Thymus (tissue), 11 donors: ENCODE measurements around the gene EPB41L4A. TPM values are rescaled to one million over a fixed set of nuclear protein-coding genes. Genes with fewer than 3 reads are reported as not detected.

ENCODE experiments used
- DNase-seq, 9 donors: peaks; one replicate each; pipeline ENCODE4 v3.0.0-alpha.2; 2013; ENCODE audit warnings: low spot score in 9 of 9, low read depth in 6 of 9, missing footprints in 1 of 9
- H3K27ac ChIP-seq, 2 donors: one replicate each; pipeline ENCODE4 v1.5.1; 2013; ENCODE audit warnings: control low read depth in 1 of 2, low read depth in 1 of 2, low read length in 1 of 2, mild to moderate bottlenecking in 1 of 2, moderate library complexity in 1 of 2
- H3K27me3 ChIP-seq, 2 donors: one replicate each; pipeline ENCODE4 v1.5.1; 2013; ENCODE audit warnings: low read length in 1 of 2; ENCODE audit not compliant: control insufficient read depth in 2 of 2, insufficient read depth in 1 of 2
- H3K36me3 ChIP-seq, 2 donors: one replicate each; pipeline ENCODE4 v1.5.1; 2013; ENCODE audit warnings: low read length in 1 of 2, mild to moderate bottlenecking in 1 of 2, moderate library complexity in 1 of 2; ENCODE audit not compliant: control insufficient read depth in 2 of 2, insufficient read depth in 2 of 2
- H3K4me1 ChIP-seq, 2 donors: one replicate each; pipeline ENCODE4 v1.5.1; 2013; ENCODE audit warnings: low read length in 2 of 2; ENCODE audit not compliant: control insufficient read depth in 2 of 2, insufficient read depth in 2 of 2
- H3K4me3 ChIP-seq, 2 donors: one replicate each; pipeline ENCODE4 v1.5.1; 2013; ENCODE audit warnings: low read length in 2 of 2, control low read depth in 1 of 2, mild to moderate bottlenecking in 1 of 2
- H3K9me3 ChIP-seq, 2 donors: one replicate each; pipeline ENCODE4 v1.5.1; 2013; ENCODE audit warnings: low read length in 1 of 2, mild to moderate bottlenecking in 1 of 2; ENCODE audit not compliant: control insufficient read depth in 2 of 2, insufficient read depth in 1 of 2
- WGBS: extraction: QIAGEN DNeasy Blood & Tissue Kit; methylation state at CpG from one replicate; pipeline ENCODE4 v1.1.7; 2013; 5-methylcytosine and 5-hydroxymethylcytosine counted together
- polyA plus RNA-seq: library from polyadenylated mRNA; stranded (reverse); fragments of 200-250 nt; gene quantifications from one replicate; pipeline ENCODE4 v1.2.3, GENCODE V29; 2013
- total RNA-seq: library from RNA; stranded (reverse); fragments of 120-200 nt; gene quantifications from one replicate; pipeline ENCODE4 v1.2.4, GENCODE V29; 2013
- donor health status: healthy.

EPB41L4A gene
- total and polyA plus RNA-seq, 2 donors = 4.8 to 5.2 TPM

DNA sequence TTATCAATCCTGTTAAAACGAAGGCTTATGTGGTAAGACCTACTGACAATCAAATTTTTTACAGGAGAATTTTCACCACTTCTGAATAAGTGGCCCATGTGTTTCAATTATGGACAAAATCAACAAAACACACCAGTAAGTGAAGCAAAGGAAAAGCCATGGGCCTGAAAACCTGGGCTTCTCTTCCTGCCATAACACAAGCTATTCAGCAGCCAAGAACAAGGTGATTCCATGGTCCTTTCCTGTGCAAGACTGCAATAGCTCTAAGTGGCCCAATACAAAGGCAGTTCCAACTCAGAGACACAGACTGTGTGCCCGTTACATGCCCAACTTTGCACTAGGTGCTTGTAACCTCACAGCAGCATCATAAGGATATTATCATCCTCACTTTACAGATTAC, 168.5 kb downstream of the EPB41L4A start:
- WGBS = 80% methylated on average over 2 of the region's 2 CpGs
- no peaks in the 10 kb centered on the region for H3K27me3 ChIP-seq
- no peak overlapping the region for H3K27ac ChIP-seq
- H3K4me3 ChIP-seq = no peak overlapping the region
- no peaks in the 10 kb centered on the region for H3K36me3 ChIP-seq
- no peaks in the 10 kb centered on the region for H3K9me3 ChIP-seq
- DNase-seq = no peak
- H3K4me1 ChIP-seq = peaks cover 0 to 4% of the 10 kb centered on the region in 2 donors

DNA sequence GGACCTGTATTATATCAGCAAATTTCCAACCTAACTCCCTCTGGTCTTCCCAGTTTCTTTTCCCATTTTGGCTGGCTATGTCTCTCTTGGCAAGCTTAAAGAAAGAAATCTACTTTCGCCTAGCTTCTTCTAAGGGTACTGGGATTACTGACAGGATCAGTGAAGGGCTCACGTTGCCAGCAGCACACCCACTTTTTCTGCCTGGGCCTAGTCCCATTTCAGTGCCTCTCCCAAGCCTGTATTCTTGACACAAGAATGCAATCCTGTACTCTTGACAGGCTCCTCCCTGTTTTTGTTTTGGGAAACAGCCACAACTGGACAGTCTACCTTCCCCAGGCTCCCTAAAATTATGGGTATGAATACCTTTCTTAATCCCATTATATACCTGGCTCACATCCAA, 170.5 kb downstream of the EPB41L4A start:
- WGBS = 83% methylated on average over 2 of the region's 2 CpGs
- no peaks in the 10 kb centered on the region for H3K9me3 ChIP-seq
- H3K4me1 ChIP-seq = no peaks in the 10 kb centered on the region
- H3K36me3 ChIP-seq = no peaks in the 10 kb centered on the region
- no peak for DNase-seq
- no peak overlapping the region for H3K27ac ChIP-seq
- H3K27me3 ChIP-seq = no peaks in the 10 kb centered on the region
- H3K4me3 ChIP-seq = no peak overlapping the region

DNA sequence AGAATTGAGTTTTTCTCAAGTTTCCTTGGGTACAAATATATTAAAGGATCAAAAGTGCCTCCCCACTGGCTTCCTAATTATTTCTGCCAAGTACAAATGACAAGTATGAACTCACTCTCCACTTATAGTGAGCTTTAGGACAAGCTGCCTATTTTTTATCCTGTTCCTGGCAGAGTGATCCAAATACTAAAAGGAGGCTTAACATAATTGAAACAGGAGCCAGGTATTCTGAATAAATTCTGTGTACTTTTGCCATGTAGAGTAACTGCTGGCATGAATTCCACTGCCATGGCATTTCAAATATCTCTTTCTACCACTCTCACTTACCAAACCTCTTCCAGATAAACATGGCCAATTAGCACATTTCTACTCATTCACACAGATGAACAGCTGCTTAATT, 171.1 kb downstream of the EPB41L4A start:
- H3K4me1 ChIP-seq = no peaks in the 10 kb centered on the region
- no peak for DNase-seq
- no peak overlapping the region for H3K27ac ChIP-seq
- no peak overlapping the region for H3K4me3 ChIP-seq
- H3K27me3 ChIP-seq = no peaks in the 10 kb centered on the region
- no peaks in the 10 kb centered on the region for H3K9me3 ChIP-seq
- no peaks in the 10 kb centered on the region for H3K36me3 ChIP-seq

DNA sequence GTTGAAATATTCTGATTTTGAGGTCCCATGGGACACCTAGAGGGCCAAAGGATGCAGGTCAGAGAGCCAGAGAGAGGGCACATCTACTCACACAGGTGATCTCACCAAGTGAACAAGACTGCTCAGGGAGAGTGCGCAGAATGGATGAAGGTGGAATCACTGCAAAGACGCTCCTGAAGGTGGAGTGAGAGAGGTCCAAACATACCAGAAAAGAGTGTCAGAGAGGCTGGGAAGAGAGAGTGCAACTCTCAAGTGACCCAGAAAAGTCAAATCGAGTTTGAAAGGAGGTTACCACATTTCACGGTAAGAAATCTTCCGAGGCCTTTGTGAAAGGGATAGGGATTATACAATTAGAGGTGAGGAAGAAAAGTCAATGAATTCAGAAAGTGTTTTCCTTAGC, 173.4 kb downstream of the EPB41L4A start:
- Histone ChIP-seq H3K36me3 (no peaks in the 10 kb centered on the region), H3K27ac (no peak overlapping the region), H3K27me3 (no peaks in the 10 kb centered on the region), H3K9me3 (no peaks in the 10 kb centered on the region), H3K4me3 (no peak overlapping the region), H3K4me1 (no peaks in the 10 kb centered on the region)
- no peak for DNase-seq
- WGBS = 81% methylated on average over 5 of the region's 5 CpGs

DNA sequence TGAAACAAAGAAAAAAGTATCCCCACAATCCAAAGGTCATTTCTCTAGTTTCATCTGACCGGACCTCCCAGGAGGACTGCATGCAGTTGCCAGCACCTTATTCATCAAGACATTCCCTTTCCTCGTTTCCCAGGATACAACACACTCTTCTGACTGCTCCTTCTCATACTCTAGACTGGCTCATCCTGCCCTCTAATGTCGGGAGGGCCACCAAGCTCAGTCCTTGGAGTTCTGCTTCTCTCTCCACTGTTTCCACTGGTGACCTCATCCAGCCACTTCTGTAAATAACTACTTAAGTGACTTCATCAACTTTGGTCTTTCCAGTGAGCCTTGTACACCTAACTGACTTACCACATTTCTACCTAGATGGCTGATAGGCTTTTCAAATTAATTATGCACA, 179.1 kb downstream of the EPB41L4A start:
- no peaks in the 10 kb centered on the region for H3K27me3 ChIP-seq
- H3K4me1 ChIP-seq = no peaks in the 10 kb centered on the region
- H3K27ac ChIP-seq = no peak overlapping the region
- H3K4me3 ChIP-seq = no peak overlapping the region
- WGBS = 68% methylated on average over 3 of the region's 3 CpGs
- no peak for DNase-seq
- H3K9me3 ChIP-seq = no peaks in the 10 kb centered on the region
- no peaks in the 10 kb centered on the region for H3K36me3 ChIP-seq

DNA sequence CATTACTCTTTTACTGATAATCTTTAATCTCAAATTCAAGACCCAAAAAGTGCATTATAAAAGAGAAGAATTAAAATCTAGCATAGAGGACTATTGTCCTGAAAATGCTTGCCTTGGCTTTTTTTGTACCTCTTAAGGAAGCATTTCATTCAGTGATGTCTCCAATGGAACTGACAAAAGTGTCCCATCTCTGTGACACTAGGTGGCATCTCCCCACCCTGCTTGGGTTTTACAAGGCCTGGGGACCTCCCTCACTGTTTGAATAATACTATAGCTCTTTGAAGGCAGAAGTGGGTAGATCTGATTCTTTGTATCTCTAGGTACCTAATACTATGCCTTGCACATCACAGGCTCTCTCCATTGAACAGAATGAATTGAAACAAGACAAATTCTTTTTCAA, 180.6 kb downstream of the EPB41L4A start:
- Histone ChIP-seq H3K4me1 (no peaks in the 10 kb centered on the region), H3K27me3 (no peaks in the 10 kb centered on the region), H3K27ac (no peak overlapping the region), H3K9me3 (no peaks in the 10 kb centered on the region), H3K4me3 (no peak overlapping the region), H3K36me3 (no peaks in the 10 kb centered on the region)
- DNase-seq = no peak

DNA sequence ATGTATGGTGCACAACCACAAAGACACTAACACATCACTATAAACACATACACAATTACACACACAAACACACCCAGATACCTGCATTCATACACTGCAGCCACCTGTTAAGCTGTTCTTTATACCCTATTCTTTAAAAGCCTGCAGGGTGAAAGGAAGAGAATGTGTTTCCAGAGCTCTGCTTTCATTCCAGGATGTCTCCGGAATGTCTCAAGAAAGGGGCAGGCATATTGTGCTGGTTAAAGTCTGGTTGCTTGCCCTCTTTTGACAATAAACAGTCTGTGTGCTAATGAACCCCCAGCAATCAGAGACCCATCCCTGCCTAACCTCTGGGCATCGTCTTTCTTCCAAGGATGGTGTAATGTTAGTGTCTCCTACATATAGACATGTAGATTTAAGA, 181.6 kb downstream of the EPB41L4A start:
- Histone ChIP-seq H3K27me3 (no peaks in the 10 kb centered on the region), H3K4me1 (no peaks in the 10 kb centered on the region), H3K36me3 (no peaks in the 10 kb centered on the region), H3K9me3 (no peaks in the 10 kb centered on the region), H3K27ac (no peak overlapping the region), H3K4me3 (no peak overlapping the region)
- no peak for DNase-seq
- 87% methylated on average over 2 of the region's 2 CpGs for WGBS

DNA sequence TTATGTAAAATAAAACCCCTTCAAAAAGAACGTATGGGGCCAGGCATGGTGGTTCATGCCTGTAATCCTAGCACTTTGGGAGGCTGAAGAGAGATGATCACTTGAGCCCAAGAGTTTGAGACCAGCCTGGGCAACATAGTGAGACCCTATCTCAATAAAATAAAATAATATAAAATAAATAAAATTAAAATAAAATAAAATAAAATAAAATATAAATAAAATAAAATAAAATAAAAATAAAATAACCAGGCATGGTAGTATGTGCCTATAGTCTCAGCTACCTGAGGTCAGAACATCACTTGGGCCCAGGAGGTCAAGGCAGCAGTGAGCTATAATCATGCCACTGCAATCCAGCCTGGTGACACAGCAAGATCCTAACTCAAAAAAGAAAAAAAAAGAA, 185.1 kb downstream of the EPB41L4A start:
- Histone ChIP-seq H3K27ac (no peak overlapping the region), H3K36me3 (no peaks in the 10 kb centered on the region), H3K4me3 (no peak overlapping the region), H3K4me1 (no peaks in the 10 kb centered on the region), H3K27me3 (no peaks in the 10 kb centered on the region), H3K9me3 (no peaks in the 10 kb centered on the region)
- DNase-seq = no peak
- 94% methylated on average over 1 of the region's 1 CpG for WGBS

DNA sequence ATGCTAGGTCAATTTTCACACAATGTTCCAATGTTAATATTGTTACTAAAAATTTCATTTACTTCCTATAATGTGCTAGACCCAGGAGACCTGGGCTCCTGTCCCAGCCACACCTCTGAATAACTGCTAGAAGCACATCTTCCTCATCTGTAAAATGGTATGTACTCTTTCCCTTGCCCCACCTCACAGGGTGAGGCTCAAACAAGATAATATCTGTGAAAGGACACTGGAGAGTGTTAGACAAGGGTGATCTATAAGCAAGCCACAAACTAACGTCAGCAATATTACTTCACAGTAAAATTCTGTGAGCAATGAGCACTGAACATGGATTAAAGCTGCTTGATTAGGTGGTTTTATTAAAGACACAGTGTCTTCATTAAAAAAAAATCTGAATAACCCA, 186.4 kb downstream of the EPB41L4A start:
- no peak overlapping the region for H3K27ac ChIP-seq
- H3K4me1 ChIP-seq = no peaks in the 10 kb centered on the region
- H3K36me3 ChIP-seq = no peaks in the 10 kb centered on the region
- WGBS = 94% methylated on average over 1 of the region's 1 CpG
- H3K27me3 ChIP-seq = no peaks in the 10 kb centered on the region
- no peaks in the 10 kb centered on the region for H3K9me3 ChIP-seq
- DNase-seq = no peak
- no peak overlapping the region for H3K4me3 ChIP-seq

DNA sequence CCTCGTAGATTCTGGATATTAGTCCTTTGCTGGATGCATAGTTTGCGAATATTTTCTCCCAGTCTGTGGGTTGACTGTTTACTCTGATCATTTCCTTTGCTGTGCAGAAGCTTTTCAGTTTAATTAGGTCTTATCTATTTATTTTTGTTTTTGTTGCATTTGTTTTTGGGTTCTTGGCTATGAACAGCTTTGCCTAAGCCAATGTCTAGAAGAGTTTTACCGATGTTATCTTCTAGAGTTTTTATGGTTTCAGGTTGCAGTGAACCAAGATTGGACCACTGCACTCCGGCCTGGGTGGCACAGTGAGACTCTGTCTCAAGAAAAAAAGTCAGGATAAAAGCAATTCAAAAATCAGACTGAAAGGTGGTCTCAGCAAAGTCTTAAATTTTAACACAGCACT, 188.5 kb downstream of the EPB41L4A start:
- H3K27ac ChIP-seq = no peak overlapping the region
- DNase-seq = no peak
- H3K9me3 ChIP-seq = no peaks in the 10 kb centered on the region
- no peak overlapping the region for H3K4me3 ChIP-seq
- H3K27me3 ChIP-seq = no peaks in the 10 kb centered on the region
- 95% methylated on average over 4 of the region's 4 CpGs for WGBS
- H3K4me1 ChIP-seq = no peaks in the 10 kb centered on the region
- no peaks in the 10 kb centered on the region for H3K36me3 ChIP-seq
